ENCODE data around the gene MYO5B.

The MYO5B gene

GRCh38 chr18:50119296-50119695 is 75.7 kb downstream of the MYO5B start:
- Histone ChIP-seq H3K27me3 (ENCODE audit: low read depth, low read length) (no peaks in the 10 kb centered on the region), H3K36me3 (ENCODE audit: control insufficient read depth in 1 of 2, insufficient read depth in 2 of 2, low read length in 2 of 2) (no peaks in the 10 kb centered on the region), H3K27ac (ENCODE audit: low read length) (no peak overlapping the region), H3K4me3 (ENCODE audit: low read depth in 1 of 2, low read length in 2 of 2) (no peak overlapping the region), H3K9me3 (ENCODE audit: control insufficient read depth in 1 of 2, low read length in 2 of 2) (no peaks in the 10 kb centered on the region), H3K4me1 (ENCODE audit: control insufficient read depth in 1 of 2, insufficient read depth in 2 of 2, low read length in 2 of 2) (no peaks in the 10 kb centered on the region)

- no peaks in the 10 kb centered on the region for H3K27me3 ChIP-seq (ENCODE audit: low read depth, low read length)
- no peaks in the 10 kb centered on the region for H3K36me3 ChIP-seq (ENCODE audit: control insufficient read depth in 1 of 2, insufficient read depth in 2 of 2, low read length in 2 of 2)
- H3K27ac ChIP-seq (ENCODE audit: low read length): no peak overlapping the region
- H3K4me3 ChIP-seq (ENCODE audit: low read depth in 1 of 2, low read length in 2 of 2): no peak overlapping the region
- no peaks in the 10 kb centered on the region for H3K9me3 ChIP-seq (ENCODE audit: control insufficient read depth in 1 of 2, low read length in 2 of 2)
- no peaks in the 10 kb centered on the region for H3K4me1 ChIP-seq (ENCODE audit: control insufficient read depth in 1 of 2, insufficient read depth in 2 of 2, low read length in 2 of 2)
Observed at GRCh38 chr18:50117863-50118262, 77.1 kb downstream of the MYO5B start.

- Histone ChIP-seq H3K4me1 (ENCODE audit: control insufficient read depth in 1 of 2, insufficient read depth in 2 of 2, low read length in 2 of 2) (no peaks in the 10 kb centered on the region), H3K27ac (ENCODE audit: low read length) (no peak overlapping the region), H3K4me3 (ENCODE audit: low read depth in 1 of 2, low read length in 2 of 2) (no peak overlapping the region)
Observed at GRCh38 chr18:50115095-50115494, 79.9 kb downstream of the MYO5B start.

GRCh38 chr18:50114448-50114847 is 80.5 kb downstream of the MYO5B start:
- no peak overlapping the region for H3K4me3 ChIP-seq (ENCODE audit: low read depth in 1 of 2, low read length in 2 of 2)
- no peaks in the 10 kb centered on the region for H3K9me3 ChIP-seq (ENCODE audit: control insufficient read depth in 1 of 2, low read length in 2 of 2)
- H3K36me3 ChIP-seq (ENCODE audit: control insufficient read depth in 1 of 2, insufficient read depth in 2 of 2, low read length in 2 of 2): no peaks in the 10 kb centered on the region
- H3K27me3 ChIP-seq (ENCODE audit: low read depth, low read length): no peaks in the 10 kb centered on the region
- H3K27ac ChIP-seq (ENCODE audit: low read length): no peak overlapping the region
- no peaks in the 10 kb centered on the region for H3K4me1 ChIP-seq (ENCODE audit: control insufficient read depth in 1 of 2, insufficient read depth in 2 of 2, low read length in 2 of 2)

More at GRCh38 chr18:50115095-50115494, 79.9 kb downstream of the MYO5B start:
- Histone ChIP-seq H3K9me3 (ENCODE audit: control insufficient read depth in 1 of 2, low read length in 2 of 2) (no peaks in the 10 kb centered on the region), H3K27me3 (ENCODE audit: low read depth, low read length) (no peaks in the 10 kb centered on the region), H3K36me3 (ENCODE audit: control insufficient read depth in 1 of 2, insufficient read depth in 2 of 2, low read length in 2 of 2) (no peaks in the 10 kb centered on the region)

GRCh38 chr18:50113726-50114125 is 81.2 kb downstream of the MYO5B start:
- Histone ChIP-seq H3K27ac (ENCODE audit: low read length) (no peak overlapping the region), H3K9me3 (ENCODE audit: control insufficient read depth in 1 of 2, low read length in 2 of 2) (no peaks in the 10 kb centered on the region), H3K4me1 (ENCODE audit: control insufficient read depth in 1 of 2, insufficient read depth in 2 of 2, low read length in 2 of 2) (no peaks in the 10 kb centered on the region), H3K27me3 (ENCODE audit: low read depth, low read length) (no peaks in the 10 kb centered on the region), H3K36me3 (ENCODE audit: control insufficient read depth in 1 of 2, insufficient read depth in 2 of 2, low read length in 2 of 2) (no peaks in the 10 kb centered on the region), H3K4me3 (ENCODE audit: low read depth in 1 of 2, low read length in 2 of 2) (no peak overlapping the region)

GRCh38 chr18:50111398-50111797 is 83.5 kb downstream of the MYO5B start:
- no peaks in the 10 kb centered on the region for H3K9me3 ChIP-seq (ENCODE audit: control insufficient read depth in 1 of 2, low read length in 2 of 2)
- H3K36me3 ChIP-seq (ENCODE audit: control insufficient read depth in 1 of 2, insufficient read depth in 2 of 2, low read length in 2 of 2): no peaks in the 10 kb centered on the region
- H3K4me1 ChIP-seq (ENCODE audit: control insufficient read depth in 1 of 2, insufficient read depth in 2 of 2, low read length in 2 of 2): no peaks in the 10 kb centered on the region
- no peak overlapping the region for H3K27ac ChIP-seq (ENCODE audit: low read length)
- H3K27me3 ChIP-seq (ENCODE audit: low read depth, low read length): no peaks in the 10 kb centered on the region
- no peak overlapping the region for H3K4me3 ChIP-seq (ENCODE audit: low read depth in 1 of 2, low read length in 2 of 2)

GRCh38 chr18:50107468-50107977 is 87.4 kb downstream of the MYO5B start:
- Histone ChIP-seq H3K9me3 (ENCODE audit: control insufficient read depth in 1 of 2, low read length in 2 of 2) (no peaks in the 10 kb centered on the region), H3K27ac (ENCODE audit: low read length) (no peak overlapping the region), H3K4me1 (ENCODE audit: control insufficient read depth in 1 of 2, insufficient read depth in 2 of 2, low read length in 2 of 2) (no peaks in the 10 kb centered on the region), H3K27me3 (ENCODE audit: low read depth, low read length) (no peaks in the 10 kb centered on the region), H3K4me3 (ENCODE audit: low read depth in 1 of 2, low read length in 2 of 2) (no peak overlapping the region), H3K36me3 (ENCODE audit: control insufficient read depth in 1 of 2, insufficient read depth in 2 of 2, low read length in 2 of 2) (no peaks in the 10 kb centered on the region)

GRCh38 chr18:50105027-50105426 is 89.9 kb downstream of the MYO5B start:
- Histone ChIP-seq H3K4me3 (ENCODE audit: low read depth in 1 of 2, low read length in 2 of 2) (no peak overlapping the region), H3K4me1 (ENCODE audit: control insufficient read depth in 1 of 2, insufficient read depth in 2 of 2, low read length in 2 of 2) (no peaks in the 10 kb centered on the region), H3K27me3 (ENCODE audit: low read depth, low read length) (no peaks in the 10 kb centered on the region), H3K9me3 (ENCODE audit: control insufficient read depth in 1 of 2, low read length in 2 of 2) (no peaks in the 10 kb centered on the region), H3K36me3 (ENCODE audit: control insufficient read depth in 1 of 2, insufficient read depth in 2 of 2, low read length in 2 of 2) (no peaks in the 10 kb centered on the region), H3K27ac (ENCODE audit: low read length) (no peak overlapping the region)

GRCh38 chr18:50104421-50104820 is 90.5 kb downstream of the MYO5B start:
- Histone ChIP-seq H3K27ac (ENCODE audit: low read length) (no peak overlapping the region), H3K4me1 (ENCODE audit: control insufficient read depth in 1 of 2, insufficient read depth in 2 of 2, low read length in 2 of 2) (no peaks in the 10 kb centered on the region), H3K9me3 (ENCODE audit: control insufficient read depth in 1 of 2, low read length in 2 of 2) (no peaks in the 10 kb centered on the region), H3K36me3 (ENCODE audit: control insufficient read depth in 1 of 2, insufficient read depth in 2 of 2, low read length in 2 of 2) (no peaks in the 10 kb centered on the region), H3K4me3 (ENCODE audit: low read depth in 1 of 2, low read length in 2 of 2) (no peak overlapping the region), H3K27me3 (ENCODE audit: low read depth, low read length) (no peaks in the 10 kb centered on the region)

- no peak overlapping the region for H3K27ac ChIP-seq (ENCODE audit: low read length)
- no peaks in the 10 kb centered on the region for H3K36me3 ChIP-seq (ENCODE audit: control insufficient read depth in 1 of 2, insufficient read depth in 2 of 2, low read length in 2 of 2)
- no peak overlapping the region for H3K4me3 ChIP-seq (ENCODE audit: low read depth in 1 of 2, low read length in 2 of 2)
- no peaks in the 10 kb centered on the region for H3K9me3 ChIP-seq (ENCODE audit: control insufficient read depth in 1 of 2, low read length in 2 of 2)
- H3K4me1 ChIP-seq (ENCODE audit: control insufficient read depth in 1 of 2, insufficient read depth in 2 of 2, low read length in 2 of 2): no peaks in the 10 kb centered on the region
- H3K27me3 ChIP-seq (ENCODE audit: low read depth, low read length): no peaks in the 10 kb centered on the region
Observed at GRCh38 chr18:50099725-50100407, 95.1 kb downstream of the MYO5B start.

- Histone ChIP-seq H3K9me3 (ENCODE audit: control insufficient read depth in 1 of 2, low read length in 2 of 2) (no peaks in the 10 kb centered on the region), H3K27me3 (ENCODE audit: low read depth, low read length) (no peaks in the 10 kb centered on the region), H3K27ac (ENCODE audit: low read length) (peak overlapping the region; percentile 19), H3K36me3 (ENCODE audit: control insufficient read depth in 1 of 2, insufficient read depth in 2 of 2, low read length in 2 of 2) (no peaks in the 10 kb centered on the region), H3K4me3 (ENCODE audit: low read depth in 1 of 2, low read length in 2 of 2) (no peak overlapping the region), H3K4me1 (ENCODE audit: control insufficient read depth in 1 of 2, insufficient read depth in 2 of 2, low read length in 2 of 2) (no peaks in the 10 kb centered on the region)
Observed at GRCh38 chr18:50097702-50098101, 97.2 kb downstream of the MYO5B start.

Data from muscle layer of duodenum (tissue), 2 donors.